H1 (cell line): ENCODE results near the gene HAO1. TPM values are rescaled to one million over a fixed set of nuclear protein-coding genes. Genes with fewer than 3 reads are reported as not detected.

ENCODE experiments used
- JUND ChIP-seq: IDR thresholded peaks from 2 replicates; pipeline ENCODE4 v1.6.1; 2011; ENCODE audit warnings: mild to moderate bottlenecking, improper control_type of control experiment, low read length
- TCF12 ChIP-seq: IDR thresholded peaks from 2 replicates; pipeline ENCODE4 v1.6.1; 2011; ENCODE audit warnings: low read depth, mild to moderate bottlenecking, low read length
- polyA plus RNA-seq, 7 experiments: library from polyadenylated mRNA; depleted of rRNA in 3 of 7; stranded (reverse) in 5 of 7; unstranded in 2 of 7; fragments of >200 nt in 5 of 7; fragments of 200-250 nt in 2 of 7; gene quantifications; 1 replicate in 5 of 7; 2 replicates in 1 of 7; 4 replicates in 1 of 7; pipeline versions ENCODE4 v1.2.1 to v1.2.3, GENCODE V29; 2011 to 2013; ENCODE audit warnings: missing spikeins in 2 of 7, mixed read lengths in 2 of 7
- total RNA-seq: library from RNA; stranded (reverse); fragmentation: NEBNext Ultra II Directional; extraction: Animal tissue kit (Norgen Biotek cat#: 25700); gene quantifications from 2 replicates; pipeline ENCODE4 v1.2.1, GENCODE V29; 2021
- TF ChIP-seq, protein P1 (sequence below), 3 experiments: IDR thresholded peaks; 1 replicate in 2 of 3; 2 replicates in 1 of 3; pipeline versions ENCODE4 v1.5.1 to v1.6.1; 2011; ENCODE audit warnings: low read length in 3 of 3, mild to moderate bottlenecking in 3 of 3, inconsistent platforms in 2 of 3, low read depth in 1 of 3, moderate library complexity in 1 of 3; ENCODE audit not compliant: insufficient read depth in 1 of 3; ENCODE audit errors: control extremely low read depth in 1 of 3

Gene HAO1
- total and polyA plus RNA-seq, 2 of the 8 experiments (the other 6 are each of a cell fraction or from before 2014, with no cell fraction given) = not detected

DNA sequence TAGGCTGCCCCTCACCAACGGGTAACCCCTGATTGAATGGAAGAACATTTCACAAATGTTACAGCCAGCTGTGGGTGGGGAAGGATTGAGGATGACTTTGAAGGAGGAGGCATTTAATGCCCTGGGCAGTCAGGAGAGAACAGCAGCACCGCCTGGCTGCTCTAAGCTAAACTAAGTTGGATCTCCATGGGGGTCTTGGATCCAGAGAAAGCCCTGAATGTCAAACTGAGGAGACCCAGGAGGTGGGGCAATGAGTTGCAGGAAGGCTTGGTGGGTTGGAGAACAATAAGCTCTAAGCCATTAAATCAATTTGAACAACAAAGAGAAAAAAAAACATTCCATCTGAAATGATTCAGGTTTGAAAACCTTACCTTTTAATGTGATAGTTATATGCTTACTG, 43.9 kb upstream of the HAO1 start (continued):
- TF ChIP-seq, protein P1, sequence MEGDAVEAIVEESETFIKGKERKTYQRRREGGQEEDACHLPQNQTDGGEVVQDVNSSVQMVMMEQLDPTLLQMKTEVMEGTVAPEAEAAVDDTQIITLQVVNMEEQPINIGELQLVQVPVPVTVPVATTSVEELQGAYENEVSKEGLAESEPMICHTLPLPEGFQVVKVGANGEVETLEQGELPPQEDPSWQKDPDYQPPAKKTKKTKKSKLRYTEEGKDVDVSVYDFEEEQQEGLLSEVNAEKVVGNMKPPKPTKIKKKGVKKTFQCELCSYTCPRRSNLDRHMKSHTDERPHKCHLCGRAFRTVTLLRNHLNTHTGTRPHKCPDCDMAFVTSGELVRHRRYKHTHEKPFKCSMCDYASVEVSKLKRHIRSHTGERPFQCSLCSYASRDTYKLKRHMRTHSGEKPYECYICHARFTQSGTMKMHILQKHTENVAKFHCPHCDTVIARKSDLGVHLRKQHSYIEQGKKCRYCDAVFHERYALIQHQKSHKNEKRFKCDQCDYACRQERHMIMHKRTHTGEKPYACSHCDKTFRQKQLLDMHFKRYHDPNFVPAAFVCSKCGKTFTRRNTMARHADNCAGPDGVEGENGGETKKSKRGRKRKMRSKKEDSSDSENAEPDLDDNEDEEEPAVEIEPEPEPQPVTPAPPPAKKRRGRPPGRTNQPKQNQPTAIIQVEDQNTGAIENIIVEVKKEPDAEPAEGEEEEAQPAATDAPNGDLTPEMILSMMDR (IDR thresholded peaks at IDR 0.05; ENCODE audit: control extremely low read depth in 1 of 3, insufficient read depth in 1 of 3, low read depth in 1 of 3, low read length in 3 of 3) = peak in 2 of 3 experiments; percentile 11 to 24; a peak in 2 of 4 replicates
- TF ChIP-seq JUND = no peak
- TF ChIP-seq TCF12 = 0 out of 2 replicates have a peak, but pooled peaks have one; percentile 12
